HG02884 (cell line): Measurements from ENCODE around the gene AQP5.

ENCODE experiments used
- ATAC-seq: cut with Tn5 transposase; IDR thresholded peaks from one replicate; pipeline ENCODE4 v1.9.1; 2021; ENCODE audit warnings: mild to moderate bottlenecking, moderate library complexity; ENCODE audit not compliant: unreplicated experiment

The AQP5 gene

DNA sequence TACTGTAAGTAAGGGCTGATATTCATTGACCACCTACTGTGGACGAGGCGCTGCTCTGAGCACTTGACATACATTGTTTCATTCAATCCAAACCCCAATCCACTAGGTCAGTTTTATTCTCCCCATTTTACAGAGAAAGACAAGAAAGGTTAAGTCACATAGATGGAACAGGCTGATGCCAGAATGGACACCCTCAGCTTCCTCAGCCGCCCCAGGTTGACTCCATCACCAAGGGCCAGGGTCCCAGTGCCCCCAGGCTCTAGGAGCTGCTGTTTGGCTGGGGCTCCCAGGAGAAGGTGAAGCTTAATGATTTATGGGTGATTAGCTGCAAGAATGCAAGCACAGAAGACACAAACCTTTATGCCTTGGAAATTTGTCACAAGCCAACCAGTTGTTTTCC lies 11.8 kb upstream of the AQP5 start:
- ATAC-seq = no peak

GRCh38 chr12:49950273-49951251 lies 11.1 kb upstream of the AQP5 start, which contains the start of gene AQP2:
Gene AQP2, plus strand, starts transcription at chr12:49950737. Its CDS starts 94 bp downstream, at chr12:49950831.
- ATAC-seq = no peak

- no peak for ATAC-seq
Measured at GRCh38 chr12:49951411-49952240, 10.0 kb upstream of the AQP5 start.

DNA sequence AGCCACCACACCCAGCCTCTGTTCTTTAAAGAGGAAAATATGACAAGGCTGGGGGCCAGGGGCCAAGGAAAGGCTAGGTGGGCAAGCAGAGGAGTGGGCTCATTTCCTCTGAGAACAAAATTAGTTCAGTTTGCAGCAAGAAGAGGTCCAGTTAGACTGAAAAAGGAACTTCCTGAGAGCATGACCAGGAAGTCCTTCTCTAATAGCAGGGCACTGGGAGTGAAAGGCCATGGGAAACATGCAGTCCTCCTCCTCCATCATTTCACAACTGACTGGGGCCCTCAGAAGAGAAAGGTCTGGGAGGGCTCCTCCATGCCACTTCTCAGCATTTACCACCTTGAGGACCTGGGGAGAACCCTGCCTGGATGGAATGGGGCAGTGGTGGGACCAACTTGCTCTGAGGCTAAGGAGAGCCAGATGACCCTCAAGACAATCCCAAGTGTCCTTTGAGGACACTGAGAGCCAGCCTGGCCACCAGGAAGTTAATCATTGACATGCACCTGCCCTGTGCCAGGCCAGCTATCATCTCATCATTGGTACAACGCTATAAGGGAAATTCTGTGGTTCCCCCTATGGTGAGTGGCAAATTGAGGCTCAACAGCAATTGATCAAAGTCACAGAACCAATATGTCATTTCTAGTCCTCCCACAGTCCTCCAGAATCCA lies 9.1 kb upstream of the AQP5 start:
- ATAC-seq = no peak

DNA sequence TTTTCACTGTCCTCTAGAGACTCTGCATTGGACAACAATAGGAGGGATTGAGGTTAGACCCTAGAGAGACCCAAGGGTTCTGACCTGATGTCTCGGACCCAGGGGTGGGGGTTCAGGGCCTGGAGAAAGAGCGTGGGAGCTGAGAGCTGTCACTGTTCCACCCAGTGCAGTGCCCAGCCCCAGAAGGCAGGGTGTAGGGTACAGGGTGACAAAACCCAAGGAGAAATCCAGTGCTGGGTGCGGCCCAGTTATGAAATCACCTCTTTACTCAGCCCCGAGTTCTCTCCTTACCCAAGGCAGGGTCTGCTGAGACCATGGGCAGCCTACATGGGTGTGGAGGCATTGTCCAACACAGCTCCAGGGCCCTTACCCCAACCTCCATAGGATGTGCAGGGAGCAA lies 8.5 kb upstream of the AQP5 start:
- no peak for ATAC-seq

DNA sequence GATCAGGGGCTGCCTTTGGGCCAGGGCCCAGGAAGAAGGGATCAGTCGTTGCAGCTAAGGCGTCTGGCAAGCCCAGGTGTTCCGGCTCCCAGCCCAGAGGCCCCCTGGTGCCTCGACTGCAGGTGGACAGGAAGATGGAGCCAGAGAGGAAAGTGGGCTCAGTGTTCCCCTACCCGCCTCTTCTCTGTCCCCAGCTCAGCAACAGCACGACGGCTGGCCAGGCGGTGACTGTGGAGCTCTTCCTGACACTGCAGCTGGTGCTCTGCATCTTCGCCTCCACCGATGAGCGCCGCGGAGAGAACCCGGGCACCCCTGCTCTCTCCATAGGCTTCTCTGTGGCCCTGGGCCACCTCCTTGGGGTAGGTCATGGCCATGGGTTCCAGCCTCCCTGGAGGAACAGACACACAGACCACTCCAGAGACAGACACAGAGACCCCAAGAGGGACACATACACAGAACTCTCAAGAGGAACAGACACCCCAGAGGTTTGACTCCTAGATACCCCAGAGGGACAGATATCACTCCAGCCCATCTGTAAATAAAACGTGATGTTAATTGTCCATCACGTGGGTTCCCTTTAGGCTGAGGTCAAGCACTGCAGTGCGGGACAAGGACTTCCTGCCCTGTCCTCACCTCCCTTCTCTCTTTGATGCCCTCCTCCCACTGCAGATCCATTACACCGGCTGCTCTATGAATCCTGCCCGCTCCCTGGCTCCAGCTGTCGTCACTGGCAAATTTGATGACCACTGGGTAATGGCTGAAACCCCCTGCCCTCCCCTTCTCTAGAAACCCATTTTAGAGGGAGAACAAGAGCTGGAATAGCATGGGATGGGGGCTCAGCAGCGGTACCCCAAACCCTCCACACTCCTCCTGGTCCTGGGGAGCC lies 7.5 kb upstream of the AQP5 start:
- ATAC-seq = no peak

DNA sequence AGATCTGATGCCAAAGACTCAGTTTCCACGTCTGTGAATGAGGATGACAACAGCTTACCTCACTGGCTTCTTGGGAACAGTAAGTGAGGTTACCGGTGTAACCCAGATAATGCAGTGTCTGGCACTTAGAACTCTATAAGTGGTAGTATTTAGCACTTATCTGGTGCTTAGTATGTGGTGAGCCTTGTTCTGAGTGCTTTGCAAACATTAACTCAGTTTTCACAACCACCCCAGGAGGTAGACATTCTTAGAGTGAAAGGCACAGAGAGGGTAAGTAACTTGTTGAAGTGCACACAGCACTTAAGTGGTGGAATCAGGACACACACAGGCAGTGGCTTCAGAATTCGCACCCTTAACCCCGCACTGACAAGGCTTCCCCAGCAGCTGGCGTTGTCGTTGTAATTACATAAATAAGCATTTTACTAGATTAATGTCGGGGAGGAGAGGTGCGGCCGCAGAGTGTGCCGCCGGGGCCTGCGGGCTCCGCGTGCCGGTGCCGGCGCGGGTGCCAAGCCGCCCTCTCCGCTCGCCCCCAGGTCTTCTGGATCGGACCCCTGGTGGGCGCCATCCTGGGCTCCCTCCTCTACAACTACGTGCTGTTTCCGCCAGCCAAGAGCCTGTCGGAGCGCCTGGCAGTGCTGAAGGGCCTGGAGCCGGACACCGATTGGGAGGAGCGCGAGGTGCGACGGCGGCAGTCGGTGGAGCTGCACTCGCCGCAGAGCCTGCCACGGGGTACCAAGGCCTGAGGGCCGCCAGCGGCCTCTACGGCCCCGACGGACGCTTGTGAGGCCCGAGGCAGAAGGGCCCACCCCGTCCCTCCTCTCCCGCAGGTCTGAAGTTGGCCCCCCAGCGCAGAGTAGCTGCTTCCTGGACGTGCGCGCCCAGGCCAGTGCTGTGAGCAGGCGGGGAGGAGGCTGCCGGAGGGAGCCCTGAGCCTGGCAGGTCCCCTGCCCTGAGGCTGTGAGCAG lies 6.5 kb upstream of the AQP5 start:
- no peak for ATAC-seq

DNA sequence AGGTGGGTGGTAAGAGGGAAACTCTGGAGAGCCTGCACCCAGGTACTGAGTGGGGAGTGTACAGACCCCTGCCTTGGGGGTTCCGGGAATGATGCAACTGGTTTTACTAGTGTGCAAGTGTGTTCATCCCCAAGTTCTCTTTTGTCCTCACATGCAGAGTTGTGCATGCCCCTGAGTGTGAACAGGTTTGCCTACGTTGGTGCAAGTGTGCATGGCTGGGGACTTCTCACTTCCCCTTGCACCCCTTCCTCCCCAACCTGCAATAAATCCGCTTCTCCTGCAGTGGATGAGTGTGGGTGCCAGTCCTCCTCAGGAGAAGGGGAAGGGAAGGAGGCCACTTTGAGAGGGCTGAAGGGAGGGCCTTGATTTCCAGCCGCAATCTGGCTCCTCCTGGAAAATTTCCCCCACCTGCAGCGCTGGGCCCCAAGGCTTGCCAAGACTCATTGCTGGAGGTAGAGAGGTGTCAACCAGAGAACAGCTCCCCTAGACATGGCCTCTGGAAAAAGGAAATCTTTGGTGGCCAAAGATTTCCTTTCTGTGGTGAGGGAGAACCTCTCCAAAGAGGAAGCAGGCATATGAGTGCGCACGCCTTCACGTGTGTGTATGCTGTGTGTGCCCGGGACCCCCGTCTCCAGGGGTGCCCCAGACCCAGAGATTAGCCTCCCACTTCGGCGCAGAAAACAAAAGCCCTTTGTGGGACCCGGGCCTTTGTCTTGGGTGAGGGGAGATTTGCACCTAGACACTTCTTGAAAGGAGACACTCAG lies 5.6 kb upstream of the AQP5 start:
- ATAC-seq = no peak

GRCh38 chr12:49956663-49957569 lies 4.8 kb upstream of the AQP5 start:
- ATAC-seq = no peak

DNA sequence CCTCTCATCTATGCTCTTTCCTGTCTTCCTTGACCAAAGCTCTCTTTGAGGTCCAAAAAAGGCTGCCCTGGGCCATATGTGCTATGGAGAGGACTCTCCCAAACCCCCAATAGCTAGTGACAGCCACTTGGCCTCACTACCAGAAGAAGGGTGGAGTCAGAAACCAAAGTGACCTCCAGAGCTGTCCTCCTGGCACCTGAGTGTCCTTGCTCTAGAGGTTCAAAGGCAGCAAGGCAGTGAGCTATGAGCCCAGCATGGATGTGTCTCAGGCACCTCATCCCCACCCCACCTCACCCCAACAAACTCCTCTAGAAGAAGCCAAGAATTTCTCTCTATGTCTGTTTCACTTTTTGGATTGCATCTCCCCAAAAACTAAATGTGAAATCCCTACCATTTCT lies 4.1 kb upstream of the AQP5 start:
- ATAC-seq = no peak

DNA sequence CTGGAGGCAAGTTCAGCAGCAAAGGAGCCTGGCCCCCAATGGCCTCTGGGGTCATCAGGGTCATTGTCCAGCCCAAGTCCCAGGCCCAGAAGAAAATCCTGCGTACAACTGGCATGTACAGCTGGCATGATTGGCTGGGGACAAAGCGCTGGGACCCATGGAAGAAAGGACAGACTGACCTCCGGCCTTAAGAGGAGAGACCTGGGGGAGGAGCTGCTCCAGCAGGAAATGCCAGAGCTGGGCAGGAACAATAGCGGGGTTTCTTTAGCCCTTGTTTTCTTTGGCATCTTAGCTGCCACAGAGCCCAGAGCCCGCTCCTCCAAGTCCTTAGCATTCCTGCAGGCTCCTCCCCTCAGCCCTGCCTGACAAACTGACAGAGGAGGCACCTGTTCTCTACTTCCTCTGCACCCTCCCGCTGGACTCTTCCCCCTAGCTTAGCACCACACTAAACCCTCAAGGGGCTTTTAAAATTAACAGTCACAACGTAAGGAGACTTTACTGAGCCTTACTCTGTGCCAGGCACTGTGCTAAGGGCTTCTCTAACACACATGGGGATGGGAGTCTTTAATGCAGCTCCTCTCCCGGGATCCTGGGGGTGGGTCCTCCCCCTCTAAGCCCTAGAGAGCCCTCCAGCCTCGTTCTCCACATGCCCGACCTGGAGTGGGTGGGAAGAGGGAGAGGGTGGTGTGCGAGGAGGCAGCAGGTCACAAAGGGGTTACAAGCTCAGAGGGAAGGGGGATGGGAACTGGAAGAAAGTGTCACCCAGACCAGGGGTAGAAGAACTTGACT lies 1.8 kb upstream of the AQP5 start:
- ATAC-seq = no peak

- no peak for ATAC-seq
Measured at GRCh38 chr12:49960474-49961110, 1.1 kb upstream of the AQP5 start.

GRCh38 chr12:49961993-49962764 lies 507 bp downstream of the AQP5 start:
- ATAC-seq = no peak

DNA sequence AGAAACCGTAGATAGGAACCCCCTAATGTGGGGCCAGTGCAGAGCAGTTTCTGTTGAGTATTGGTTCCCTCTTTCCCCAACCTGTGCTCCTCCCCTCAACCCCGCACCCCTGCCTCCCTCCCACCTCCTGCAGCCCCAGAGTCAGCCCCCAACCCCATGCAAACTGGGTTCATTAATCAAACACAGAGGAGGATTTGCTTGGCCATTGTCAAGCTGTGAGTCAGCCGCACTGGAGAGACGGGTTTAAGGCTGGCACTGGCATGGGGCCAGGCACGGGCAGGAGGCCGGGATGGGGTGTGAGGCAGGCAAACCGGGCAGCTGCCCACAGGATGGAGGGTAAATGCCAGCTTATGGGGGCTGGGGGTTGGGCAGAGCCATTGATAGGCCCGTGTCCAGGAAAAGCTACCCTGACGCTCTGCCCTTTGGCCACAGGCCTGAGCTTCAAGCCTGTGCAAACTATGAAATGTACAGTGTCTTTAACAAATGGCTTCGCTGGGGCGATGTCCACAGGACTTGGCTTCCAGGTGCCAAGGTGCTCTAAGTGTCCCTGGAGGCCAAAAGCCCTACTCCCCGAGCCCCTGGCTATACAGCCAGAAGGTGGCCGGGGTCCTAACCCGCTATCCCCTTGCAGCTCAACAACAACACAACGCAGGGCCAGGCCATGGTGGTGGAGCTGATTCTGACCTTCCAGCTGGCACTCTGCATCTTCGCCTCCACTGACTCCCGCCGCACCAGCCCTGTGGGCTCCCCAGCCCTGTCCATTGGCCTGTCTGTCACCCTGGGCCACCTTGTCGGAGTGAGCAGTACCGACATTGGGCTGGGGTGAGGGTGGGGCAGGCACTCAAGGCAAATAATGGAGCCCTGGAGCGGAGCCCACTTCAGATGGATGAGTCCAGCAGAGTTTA lies 1.4 kb downstream of the AQP5 start:
- ATAC-seq = no peak
